Measurements from ENCODE around the gene SIK3. TPM values are rescaled to one million over a fixed set of nuclear protein-coding genes. Genes with fewer than 3 reads are reported as not detected.
"Not testable (repeated sequence)": the region's sequence is repeated elsewhere in the genome, so short reads cannot be mapped to it uniquely, and the experiment has no call there.

Gene SIK3
- total and polyA plus RNA-seq, 4 donors = 6.4 to 64.2 (median 39.0) TPM

DNA sequence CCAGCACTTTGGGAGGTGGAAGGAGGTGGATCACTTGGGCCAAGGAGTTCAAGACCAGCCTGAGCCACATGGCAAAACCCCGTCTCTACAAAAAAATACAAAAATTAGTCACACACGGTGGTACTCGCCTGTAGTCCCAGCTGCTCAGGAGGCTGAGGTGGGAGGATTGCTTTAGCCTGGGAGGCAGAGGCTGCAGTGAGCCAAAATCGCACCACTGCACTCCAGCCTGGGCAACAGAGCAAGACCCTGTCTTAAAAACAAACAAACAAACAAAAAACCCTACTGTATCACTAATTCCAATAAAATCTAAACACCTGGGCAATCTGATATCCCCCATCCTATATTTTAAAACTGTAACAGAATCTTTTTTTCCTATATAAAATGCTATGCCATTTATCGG lies 51.6 kb downstream of the SIK3 start:
- H3K27ac ChIP-seq (ENCODE audit: low read depth in 1 of 2, low read length in 2 of 2); H3K36me3 ChIP-seq (ENCODE audit: control insufficient read depth in 1 of 2, insufficient read depth in 2 of 2, low read length in 1 of 2); DNase-seq; H3K27me3 ChIP-seq (ENCODE audit: control insufficient read depth in 1 of 2, insufficient read depth in 2 of 2, low read length in 1 of 2); H3K4me3 ChIP-seq (ENCODE audit: low read length in 2 of 2); H3K9me3 ChIP-seq (ENCODE audit: control insufficient read depth, low read length); H3K4me1 ChIP-seq (ENCODE audit: control insufficient read depth in 1 of 2, insufficient read depth in 2 of 2, low read length in 2 of 2); intact Hi-C loops (cut with DNase I); ATAC-seq (ENCODE audit: low FRiP score): not testable (repeated sequence)
- 91 to 93% methylated on average over 5 of the region's 5 CpGs for WGBS, 2 donors

DNA sequence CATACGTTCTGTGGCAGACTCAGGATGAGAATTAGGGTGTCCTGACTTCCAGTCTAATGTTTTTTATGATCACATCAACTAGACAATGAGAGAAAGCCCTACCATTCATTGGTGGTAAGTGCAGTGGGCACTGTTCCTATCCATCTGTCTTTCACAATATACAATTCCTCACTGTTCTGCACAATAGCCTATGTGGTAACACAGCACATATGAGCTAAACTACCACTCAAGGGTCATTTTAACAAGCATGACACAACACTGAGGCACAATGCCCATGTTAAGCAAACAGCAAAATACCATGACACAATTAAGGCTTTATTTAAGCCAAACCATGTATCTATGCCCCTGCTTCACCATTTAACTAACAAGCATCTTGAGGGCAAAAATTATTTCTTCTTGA lies 52.3 kb downstream of the SIK3 start:
- H3K4me1 ChIP-seq (ENCODE audit: control insufficient read depth in 1 of 2, insufficient read depth in 2 of 2, low read length in 2 of 2) = no peaks in the 10 kb centered on the region
- WGBS, 2 donors = 83 to 97% methylated on average over 1 of the region's 1 CpG
- no peak overlapping the region for H3K27ac ChIP-seq (ENCODE audit: low read depth in 1 of 2, low read length in 2 of 2)
- H3K4me3 ChIP-seq (ENCODE audit: low read length in 2 of 2) = no peak overlapping the region
- intact Hi-C loops (cut with DNase I) = no loop called here
- peak; percentile 36 for ATAC-seq (ENCODE audit: low FRiP score)
- no peak for DNase-seq
- H3K9me3 ChIP-seq (ENCODE audit: control insufficient read depth, low read length) = no peaks in the 10 kb centered on the region
- H3K36me3 ChIP-seq (ENCODE audit: control insufficient read depth in 1 of 2, insufficient read depth in 2 of 2, low read length in 1 of 2) = no peaks in the 10 kb centered on the region
- H3K27me3 ChIP-seq (ENCODE audit: control insufficient read depth in 1 of 2, insufficient read depth in 2 of 2, low read length in 1 of 2) = no peaks in the 10 kb centered on the region

DNA sequence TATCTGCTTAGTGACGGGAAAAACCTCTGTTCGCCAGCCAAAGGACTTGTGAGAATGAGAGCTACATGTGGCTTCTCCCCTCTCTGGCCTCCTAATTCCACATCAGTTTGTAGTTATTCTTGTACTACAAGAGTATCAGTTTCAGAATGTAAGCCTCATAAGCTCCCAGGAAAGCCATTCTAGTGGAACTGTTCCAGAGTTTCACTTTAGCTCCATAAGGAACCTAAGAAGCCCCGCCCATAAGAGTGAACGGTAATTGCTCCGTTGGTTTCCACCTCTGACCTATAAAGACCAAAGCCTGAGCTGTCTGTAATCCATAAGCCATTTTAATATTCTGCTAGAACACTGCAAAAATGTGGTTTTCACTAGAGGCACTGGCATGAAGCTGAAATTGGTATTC lies 53.0 kb downstream of the SIK3 start:
- no peak for ATAC-seq (ENCODE audit: low FRiP score)
- Histone ChIP-seq H3K27ac (ENCODE audit: low read depth in 1 of 2, low read length in 2 of 2) (no peak overlapping the region), H3K9me3 (ENCODE audit: control insufficient read depth, low read length) (no peaks in the 10 kb centered on the region), H3K36me3 (ENCODE audit: control insufficient read depth in 1 of 2, insufficient read depth in 2 of 2, low read length in 1 of 2) (no peaks in the 10 kb centered on the region), H3K27me3 (ENCODE audit: control insufficient read depth in 1 of 2, insufficient read depth in 2 of 2, low read length in 1 of 2) (no peaks in the 10 kb centered on the region), H3K4me3 (ENCODE audit: low read length in 2 of 2) (no peak overlapping the region), H3K4me1 (ENCODE audit: control insufficient read depth in 1 of 2, insufficient read depth in 2 of 2, low read length in 2 of 2) (no peaks in the 10 kb centered on the region)
- intact Hi-C loops (cut with DNase I) = no loop called here
- no peak for DNase-seq
- WGBS, 2 donors = 67 to 69% methylated on average over 5 of the region's 5 CpGs

DNA sequence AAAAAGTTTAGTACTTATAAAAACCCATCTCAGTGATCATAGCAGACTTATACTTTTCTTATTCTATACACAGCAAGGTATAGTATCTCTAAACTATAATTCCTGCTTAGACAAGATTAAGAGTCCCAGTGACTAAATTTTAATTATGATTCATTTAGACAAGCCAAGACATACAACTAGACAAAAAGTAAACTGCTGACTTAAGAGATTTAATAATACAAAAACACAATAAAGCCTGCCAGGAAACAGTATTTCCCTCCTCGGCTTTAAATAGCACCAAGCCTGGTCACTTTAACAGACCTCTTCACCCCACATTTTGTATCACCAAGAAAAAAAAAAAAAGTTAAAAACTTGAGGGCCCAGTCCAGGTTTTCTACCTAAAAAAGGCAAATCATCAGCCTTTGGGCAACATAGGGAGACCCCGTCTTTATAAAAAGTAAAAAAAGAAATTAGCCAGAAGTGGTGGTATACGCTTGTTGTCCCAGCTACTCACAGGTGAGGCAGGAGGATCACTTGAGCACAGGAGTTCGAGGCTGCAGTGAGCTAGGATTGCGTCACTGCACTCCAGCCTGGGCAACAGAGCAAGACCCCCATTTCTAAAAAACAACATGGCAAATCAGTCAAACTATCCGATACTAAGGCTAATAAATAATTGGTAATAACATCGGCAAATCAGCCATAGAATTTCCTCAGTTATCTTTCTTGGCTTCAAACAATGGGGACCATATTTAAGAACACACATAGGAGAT lies 53.8 kb downstream of the SIK3 start:
- WGBS, 2 donors = 79 to 82% methylated on average over 7 of the region's 7 CpGs
- H3K9me3 ChIP-seq (ENCODE audit: control insufficient read depth, low read length) = no peaks in the 10 kb centered on the region
- no peak overlapping the region for H3K4me3 ChIP-seq (ENCODE audit: low read length in 2 of 2)
- ATAC-seq (ENCODE audit: low FRiP score) (no peak), DNase-seq (no peak)
- no peaks in the 10 kb centered on the region for H3K27me3 ChIP-seq (ENCODE audit: control insufficient read depth in 1 of 2, insufficient read depth in 2 of 2, low read length in 1 of 2)
- H3K4me1 ChIP-seq (ENCODE audit: control insufficient read depth in 1 of 2, insufficient read depth in 2 of 2, low read length in 2 of 2) = peaks cover 3% of the 10 kb centered on the region in 2 donors
- no peak overlapping the region for H3K27ac ChIP-seq (ENCODE audit: low read depth in 1 of 2, low read length in 2 of 2)
- H3K36me3 ChIP-seq (ENCODE audit: control insufficient read depth in 1 of 2, insufficient read depth in 2 of 2, low read length in 1 of 2) = no peaks in the 10 kb centered on the region
- intact Hi-C loops (cut with DNase I) = no loop called here

DNA sequence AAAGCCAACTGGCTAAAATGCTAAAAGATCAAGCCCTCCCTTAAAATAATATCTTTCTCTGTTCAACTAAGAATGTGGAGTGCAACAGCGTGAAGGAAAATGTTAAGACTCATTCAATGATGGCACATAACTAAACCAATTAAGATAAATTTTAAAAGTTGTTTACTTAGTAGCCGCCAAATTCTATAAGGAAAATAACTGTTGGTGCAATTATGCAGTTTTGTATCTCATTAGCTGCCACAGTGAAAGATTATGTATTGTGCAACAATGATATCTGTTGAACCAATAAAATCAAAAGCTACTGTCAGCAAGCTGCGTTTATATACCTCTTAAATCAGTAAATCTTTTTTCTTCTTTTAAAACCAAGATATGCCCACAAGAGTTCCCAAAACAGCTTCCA lies 55.5 kb downstream of the SIK3 start:
- Histone ChIP-seq H3K4me3 (ENCODE audit: low read length in 2 of 2) (no peak overlapping the region), H3K9me3 (ENCODE audit: control insufficient read depth, low read length) (no peaks in the 10 kb centered on the region), H3K27ac (ENCODE audit: low read depth in 1 of 2, low read length in 2 of 2) (no peak overlapping the region), H3K27me3 (ENCODE audit: control insufficient read depth in 1 of 2, insufficient read depth in 2 of 2, low read length in 1 of 2) (no peaks in the 10 kb centered on the region), H3K36me3 (ENCODE audit: control insufficient read depth in 1 of 2, insufficient read depth in 2 of 2, low read length in 1 of 2) (no peaks in the 10 kb centered on the region), H3K4me1 (ENCODE audit: control insufficient read depth in 1 of 2, insufficient read depth in 2 of 2, low read length in 2 of 2) (peaks cover 3% of the 10 kb centered on the region in 2 donors)
- 95 to 98% methylated on average over 3 of the region's 3 CpGs for WGBS, 2 donors
- DNase-seq (no peak), ATAC-seq (ENCODE audit: low FRiP score) (no peak)
- intact Hi-C loops (cut with DNase I) = no loop called here

DNA sequence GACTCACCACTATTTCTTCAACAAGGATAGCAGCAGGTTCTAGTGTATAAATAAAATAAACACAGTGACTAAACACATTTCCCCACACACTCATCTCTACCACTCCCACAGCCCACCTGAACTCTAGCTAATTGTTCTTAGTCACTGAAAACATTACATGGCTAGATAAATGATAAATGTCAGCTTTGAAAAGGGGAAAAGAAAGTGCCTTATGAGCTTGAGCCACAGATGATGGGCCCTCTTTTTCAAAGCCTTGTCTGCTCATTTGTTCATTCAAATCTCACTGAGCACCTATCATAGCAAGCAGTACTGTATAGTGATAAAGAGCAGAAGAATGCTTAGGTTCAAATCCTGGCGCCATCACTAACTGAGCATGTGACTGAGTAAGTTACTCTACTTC lies 58.3 kb downstream of the SIK3 start:
- ATAC-seq (ENCODE audit: low FRiP score) (no peak), DNase-seq (no peak)
- peaks cover 3% of the 10 kb centered on the region in 2 donors for H3K4me1 ChIP-seq (ENCODE audit: control insufficient read depth in 1 of 2, insufficient read depth in 2 of 2, low read length in 2 of 2)
- intact Hi-C loops (cut with DNase I) = loop anchor here in 1 of 2 donors (10.0 kb wide), 1 partner anchor 45 kb away; no protein-coding TSS in a partner anchor
- no peaks in the 10 kb centered on the region for H3K27me3 ChIP-seq (ENCODE audit: control insufficient read depth in 1 of 2, insufficient read depth in 2 of 2, low read length in 1 of 2)
- no peaks in the 10 kb centered on the region for H3K36me3 ChIP-seq (ENCODE audit: control insufficient read depth in 1 of 2, insufficient read depth in 2 of 2, low read length in 1 of 2)
- no peaks in the 10 kb centered on the region for H3K9me3 ChIP-seq (ENCODE audit: control insufficient read depth, low read length)
- WGBS, 2 donors = 94 to 99% methylated on average over 1 of the region's 1 CpG
- no peak overlapping the region for H3K4me3 ChIP-seq (ENCODE audit: low read length in 2 of 2)
- H3K27ac ChIP-seq (ENCODE audit: low read depth in 1 of 2, low read length in 2 of 2) = no peak overlapping the region

DNA sequence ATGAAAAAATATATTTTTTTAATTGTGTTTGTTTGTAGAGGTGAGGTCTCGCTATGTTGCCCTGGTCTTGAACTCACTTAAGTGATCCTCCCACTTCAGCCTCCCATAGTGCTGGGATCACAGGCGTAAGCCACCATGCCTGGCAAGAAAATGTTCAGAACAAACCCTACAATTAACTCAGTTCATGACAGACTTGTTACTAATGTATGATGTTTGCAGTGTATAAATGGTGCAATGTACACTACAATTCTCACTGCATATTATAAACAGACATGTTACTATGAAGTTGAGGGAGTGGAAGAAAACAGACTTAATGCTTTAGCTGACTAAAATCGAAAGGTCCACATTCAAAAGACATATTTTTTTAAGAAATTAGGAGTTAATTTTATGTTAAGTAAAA lies 59.0 kb downstream of the SIK3 start:
- Histone ChIP-seq H3K9me3 (ENCODE audit: control insufficient read depth, low read length) (no peaks in the 10 kb centered on the region), H3K27me3 (ENCODE audit: control insufficient read depth in 1 of 2, insufficient read depth in 2 of 2, low read length in 1 of 2) (no peaks in the 10 kb centered on the region), H3K27ac (ENCODE audit: low read depth in 1 of 2, low read length in 2 of 2) (no peak overlapping the region), H3K4me1 (ENCODE audit: control insufficient read depth in 1 of 2, insufficient read depth in 2 of 2, low read length in 2 of 2) (peaks cover 3% of the 10 kb centered on the region in 2 donors), H3K36me3 (ENCODE audit: control insufficient read depth in 1 of 2, insufficient read depth in 2 of 2, low read length in 1 of 2) (no peaks in the 10 kb centered on the region), H3K4me3 (ENCODE audit: low read length in 2 of 2) (no peak overlapping the region)
- DNase-seq = no peak
- ATAC-seq (ENCODE audit: low FRiP score) = no peak
- intact Hi-C loops (cut with DNase I) = loop anchor here in 1 of 2 donors (10.0 kb wide), 1 partner anchor 46 kb away; no protein-coding TSS in a partner anchor
- 93 to 95% methylated on average over 3 of the region's 3 CpGs for WGBS, 2 donors

DNA sequence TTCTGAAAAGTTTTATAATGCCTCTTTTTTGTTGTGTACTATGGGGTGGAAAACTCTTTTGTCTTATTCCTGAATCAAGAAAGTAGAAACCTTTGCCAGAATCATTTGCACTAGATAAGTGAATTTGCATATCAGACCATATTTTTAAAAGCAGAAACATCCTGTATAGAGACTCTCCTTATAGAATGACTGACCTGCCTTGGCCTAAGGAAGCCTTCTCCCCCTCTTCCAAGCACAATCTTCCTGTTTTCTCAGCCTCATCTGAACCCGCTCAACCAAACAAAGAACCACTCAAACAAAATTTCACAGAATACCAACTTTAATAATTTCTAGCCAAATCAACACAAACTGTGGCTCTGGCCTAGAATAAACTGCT lies 60.3 kb downstream of the SIK3 start:
- DNase-seq = no peak
- intact Hi-C loops (cut with DNase I) = loop anchor here in 1 of 2 donors (10.0 kb wide), 1 partner anchor 47 kb away; no protein-coding TSS in a partner anchor
- Histone ChIP-seq H3K4me1 (ENCODE audit: control insufficient read depth in 1 of 2, insufficient read depth in 2 of 2, low read length in 2 of 2) (peaks cover 3% of the 10 kb centered on the region in 2 donors), H3K9me3 (ENCODE audit: control insufficient read depth, low read length) (no peaks in the 10 kb centered on the region), H3K4me3 (ENCODE audit: low read length in 2 of 2) (no peak overlapping the region), H3K27ac (ENCODE audit: low read depth in 1 of 2, low read length in 2 of 2) (no peak overlapping the region), H3K36me3 (ENCODE audit: control insufficient read depth in 1 of 2, insufficient read depth in 2 of 2, low read length in 1 of 2) (no peaks in the 10 kb centered on the region), H3K27me3 (ENCODE audit: control insufficient read depth in 1 of 2, insufficient read depth in 2 of 2, low read length in 1 of 2) (no peaks in the 10 kb centered on the region)
- no peak for ATAC-seq (ENCODE audit: low FRiP score)
- 78 to 85% methylated on average over 1 of the region's 1 CpG for WGBS, 2 donors

DNA sequence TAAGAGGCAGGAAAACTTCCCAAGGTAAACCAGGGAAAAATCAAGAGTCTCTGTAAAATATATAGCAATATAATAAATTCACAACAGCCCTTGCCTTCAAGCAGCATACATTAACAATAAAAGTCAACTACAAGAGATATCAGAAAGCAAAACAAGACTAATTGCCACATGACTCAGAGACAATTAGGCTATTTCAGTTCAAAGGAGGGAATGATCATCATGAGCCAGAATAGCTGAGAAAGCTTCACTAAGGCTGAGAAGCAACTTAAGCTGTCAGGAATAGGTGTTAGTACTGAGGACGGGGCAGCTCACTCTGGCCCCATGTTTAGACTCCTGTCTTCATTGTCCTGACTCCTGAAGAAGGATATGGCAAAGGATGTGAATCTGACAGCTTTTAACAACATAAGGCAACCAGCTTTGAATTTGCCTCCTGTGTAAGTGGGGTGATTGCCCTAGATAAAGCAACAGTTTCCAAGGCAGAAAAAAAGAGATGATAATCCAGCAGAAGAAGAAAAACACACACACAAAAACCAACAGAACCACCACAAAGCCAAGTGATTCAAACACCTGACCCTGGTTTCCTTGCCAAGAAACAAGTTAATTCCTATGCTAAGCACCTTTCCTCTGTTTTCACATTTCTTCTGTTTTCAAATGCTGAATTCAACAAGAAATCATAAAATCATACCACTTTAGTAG lies 60.8 kb downstream of the SIK3 start:
- Histone ChIP-seq H3K36me3 (ENCODE audit: control insufficient read depth in 1 of 2, insufficient read depth in 2 of 2, low read length in 1 of 2) (no peaks in the 10 kb centered on the region), H3K27me3 (ENCODE audit: control insufficient read depth in 1 of 2, insufficient read depth in 2 of 2, low read length in 1 of 2) (no peaks in the 10 kb centered on the region), H3K4me3 (ENCODE audit: low read length in 2 of 2) (no peak overlapping the region), H3K9me3 (ENCODE audit: control insufficient read depth, low read length) (no peaks in the 10 kb centered on the region), H3K27ac (ENCODE audit: low read depth in 1 of 2, low read length in 2 of 2) (no peak overlapping the region), H3K4me1 (ENCODE audit: control insufficient read depth in 1 of 2, insufficient read depth in 2 of 2, low read length in 2 of 2) (peaks cover 3% of the 10 kb centered on the region in 2 donors)
- DNase-seq (no peak), ATAC-seq (ENCODE audit: low FRiP score) (no peak)
- intact Hi-C loops (cut with DNase I) = loop anchor here in 1 of 2 donors (10.0 kb wide), 1 partner anchor 47 kb away; no protein-coding TSS in a partner anchor
- 91 to 100% methylated on average over 1 of the region's 1 CpG for WGBS, 2 donors
